Sigmoid colon (tissue), 7 donors: Measurements from ENCODE around the gene WDTC1. TPM values are rescaled to one million over a fixed set of nuclear protein-coding genes. Genes with fewer than 3 reads are reported as not detected.
A peak's percentile ranks its signal among the peaks of the same experiment; 100 is the strongest.
"Not testable (repeated sequence)": the region's sequence is repeated elsewhere in the genome, so short reads cannot be mapped to it uniquely, and the experiment has no call there.

Experiments
- DNase-seq: peaks from one replicate; pipeline ENCODE4 v3.0.0-alpha.2; 2019
- H3K27ac ChIP-seq, 4 donors: fragments of 200-600 bp; sonication (generic); one replicate each; pipeline ENCODE4 v1.5.1; 2016 to 2019; ENCODE audit warnings: mild to moderate bottlenecking in 1 of 4
- H3K27me3 ChIP-seq, 3 donors: fragments of 200-600 bp; sonication (generic); one replicate each; pipeline ENCODE4 v1.5.1; 2019; ENCODE audit warnings: mild to moderate bottlenecking in 1 of 3
- H3K36me3 ChIP-seq, 4 donors: fragments of 200-600 bp; sonication (generic); one replicate each; pipeline ENCODE4 v1.5.1; 2016 to 2019
- H3K4me1 ChIP-seq, 4 donors: fragments of 200-600 bp; sonication (generic); one replicate each; pipeline ENCODE4 v1.5.1; 2017 to 2019
- H3K4me3 ChIP-seq, 4 donors: fragments of 200-600 bp; sonication (generic); one replicate each; pipeline ENCODE4 v1.5.1; 2017 to 2019; ENCODE audit warnings: mild to moderate bottlenecking in 2 of 4, moderate library complexity in 1 of 4
- H3K9me3 ChIP-seq, 4 donors: fragments of 200-600 bp in 3 of 4; sonication (generic) in 3 of 4; one replicate each; pipeline versions ENCODE4 v1.5.1 to v1.6.1; 2013 to 2019
- EP300 ChIP-seq, 4 donors: sonication (generic); formaldehyde crosslinking; IDR thresholded peaks; one replicate each; pipeline ENCODE4 v1.6.1; 2017; ENCODE audit warnings: antibody characterized with exemption in 4 of 4
- POLR2A ChIP-seq, 2 donors: fragments of 450-650 bp; IDR thresholded peaks; one replicate each; pipeline ENCODE4 v1.6.1; 2016; ENCODE audit warnings: antibody characterized with exemption in 2 of 2, mild to moderate bottlenecking in 2 of 2, moderate library complexity in 2 of 2
- POLR2AphosphoS5 ChIP-seq, 4 donors: sonication (generic); formaldehyde crosslinking; IDR thresholded peaks; one replicate each; pipeline ENCODE4 v1.6.1; 2017; ENCODE audit warnings: antibody characterized with exemption in 4 of 4
- WGBS, 2 donors: extraction: QIAGEN DNeasy Blood & Tissue Kit; methylation state at CpG; one replicate each; pipeline ENCODE4 v1.1.7; 2013; 5-methylcytosine and 5-hydroxymethylcytosine counted together
- intact Hi-C: fragments of 100-400 bp; cut with DNase I; formaldehyde crosslinking; loops from one replicate; pipeline ENCODE4 v1.15.1; 2023
- polyA plus RNA-seq, 3 donors: library from polyadenylated mRNA; stranded (reverse); fragments of 200-250 nt; gene quantifications; one replicate each; pipeline ENCODE4 v1.2.3, GENCODE V29; 2013
- total RNA-seq, 4 donors: library from RNA; depleted of rRNA; stranded (reverse); fragments of >200 nt; gene quantifications; one replicate each; pipeline ENCODE4 v1.1.0, GENCODE V29; 2016
- TF ChIP-seq, protein P1 (sequence below), 4 experiments: fragments of 450-650 bp in 3 of 4; fragments of 200-600 bp in 1 of 4; IDR thresholded peaks; one replicate each; pipeline ENCODE4 v1.5.1; 2016 to 2019; ENCODE audit warnings: antibody characterized with exemption in 4 of 4, mild to moderate bottlenecking in 3 of 4, moderate library complexity in 2 of 4
- donor health status: healthy with polysubstance abuse.
- donor health status: Bipolar disorder and iron deficiency.
- donor health status: healthy.

The WDTC1 gene
- total and polyA plus RNA-seq, 7 donors = 15.0 to 32.4 (median 27.5) TPM

DNA sequence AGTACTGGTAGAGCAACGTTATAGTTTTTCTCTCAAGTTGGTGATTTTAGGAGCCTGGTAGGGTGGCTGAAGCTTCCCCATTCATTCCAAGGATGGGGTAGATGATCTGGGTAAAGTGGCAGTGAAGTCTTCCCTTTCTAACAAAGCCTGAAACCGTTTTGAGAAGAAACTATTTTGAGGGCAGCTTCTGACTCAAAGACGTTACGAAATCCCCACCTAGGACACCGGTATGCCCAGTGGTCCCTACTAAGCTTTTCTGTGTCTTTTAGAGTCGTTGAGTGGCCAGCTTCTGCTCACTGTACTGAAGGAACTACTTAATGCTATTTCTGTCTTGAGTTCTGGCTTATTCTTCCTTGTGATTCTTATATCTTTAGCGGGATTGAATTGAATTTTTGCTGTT, 1.4 kb downstream of the WDTC1 start:
- intact Hi-C loops = no loop called here

DNA sequence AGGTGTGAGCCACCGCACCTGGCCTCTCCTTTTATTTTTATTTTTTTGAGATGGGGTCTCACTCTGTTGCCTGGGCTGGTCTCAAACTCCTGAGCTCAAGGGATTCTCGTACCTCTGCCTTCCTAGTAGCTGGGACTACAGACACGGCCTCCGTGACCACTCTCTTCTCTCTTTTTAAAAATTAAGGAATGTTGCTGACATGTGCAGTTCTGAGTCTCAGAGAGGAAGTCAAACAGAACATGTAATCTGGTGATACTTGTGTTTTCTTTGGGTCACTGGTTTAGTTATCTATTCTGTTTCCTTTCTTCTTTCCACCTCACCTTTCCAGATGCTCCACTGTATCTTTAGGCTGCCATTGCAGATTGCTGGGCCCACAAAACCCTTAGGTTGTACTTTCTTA, 2.7 kb downstream of the WDTC1 start:
- DNase-seq = no peak
- Histone ChIP-seq H3K27ac (no peak overlapping the region), H3K4me1 (peaks cover 0 to 27% (median 21%) of the 10 kb centered on the region in 4 donors), H3K4me3 (no peak overlapping the region), H3K36me3 (no peaks in the 10 kb centered on the region), H3K9me3 (no peaks in the 10 kb centered on the region), H3K27me3 (no peaks in the 10 kb centered on the region)
- TF ChIP-seq, protein P1, sequence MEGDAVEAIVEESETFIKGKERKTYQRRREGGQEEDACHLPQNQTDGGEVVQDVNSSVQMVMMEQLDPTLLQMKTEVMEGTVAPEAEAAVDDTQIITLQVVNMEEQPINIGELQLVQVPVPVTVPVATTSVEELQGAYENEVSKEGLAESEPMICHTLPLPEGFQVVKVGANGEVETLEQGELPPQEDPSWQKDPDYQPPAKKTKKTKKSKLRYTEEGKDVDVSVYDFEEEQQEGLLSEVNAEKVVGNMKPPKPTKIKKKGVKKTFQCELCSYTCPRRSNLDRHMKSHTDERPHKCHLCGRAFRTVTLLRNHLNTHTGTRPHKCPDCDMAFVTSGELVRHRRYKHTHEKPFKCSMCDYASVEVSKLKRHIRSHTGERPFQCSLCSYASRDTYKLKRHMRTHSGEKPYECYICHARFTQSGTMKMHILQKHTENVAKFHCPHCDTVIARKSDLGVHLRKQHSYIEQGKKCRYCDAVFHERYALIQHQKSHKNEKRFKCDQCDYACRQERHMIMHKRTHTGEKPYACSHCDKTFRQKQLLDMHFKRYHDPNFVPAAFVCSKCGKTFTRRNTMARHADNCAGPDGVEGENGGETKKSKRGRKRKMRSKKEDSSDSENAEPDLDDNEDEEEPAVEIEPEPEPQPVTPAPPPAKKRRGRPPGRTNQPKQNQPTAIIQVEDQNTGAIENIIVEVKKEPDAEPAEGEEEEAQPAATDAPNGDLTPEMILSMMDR (IDR thresholded peaks at IDR 0.05) = no peak
- TF ChIP-seq POLR2A (IDR thresholded peaks at IDR 0.05) = no peak
- TF ChIP-seq POLR2AphosphoS5 (IDR thresholded peaks at IDR 0.05) = no peak
- no peak for TF ChIP-seq EP300 (IDR thresholded peaks at IDR 0.05)
- 88 to 90% methylated on average over 4 of the region's 4 CpGs for WGBS, 2 donors
- intact Hi-C loops = no loop called here

More for the DNA sequence above, 1.4 kb downstream of the WDTC1 start:
- no peaks in the 10 kb centered on the region for H3K9me3 ChIP-seq
- H3K27ac ChIP-seq = peak overlapping the region; percentile 89 to 93 (median 91)
- H3K4me1 ChIP-seq = peaks cover 0 to 27% (median 21%) of the 10 kb centered on the region in 4 donors
- H3K27me3 ChIP-seq = no peaks in the 10 kb centered on the region
- H3K4me3 ChIP-seq = peak overlapping the region; percentile 84 to 100 (median 92)
- DNase-seq = no peak
- no peak for TF ChIP-seq POLR2AphosphoS5 (IDR thresholded peaks at IDR 0.05)
- no peak for TF ChIP-seq EP300 (IDR thresholded peaks at IDR 0.05)
- TF ChIP-seq POLR2A (IDR thresholded peaks at IDR 0.05) = no peak
- TF ChIP-seq, protein P1 (IDR thresholded peaks at IDR 0.05) = no peak
- 45 to 49% methylated on average over 7 of the region's 7 CpGs for WGBS, 2 donors
- no peaks in the 10 kb centered on the region for H3K36me3 ChIP-seq

DNA sequence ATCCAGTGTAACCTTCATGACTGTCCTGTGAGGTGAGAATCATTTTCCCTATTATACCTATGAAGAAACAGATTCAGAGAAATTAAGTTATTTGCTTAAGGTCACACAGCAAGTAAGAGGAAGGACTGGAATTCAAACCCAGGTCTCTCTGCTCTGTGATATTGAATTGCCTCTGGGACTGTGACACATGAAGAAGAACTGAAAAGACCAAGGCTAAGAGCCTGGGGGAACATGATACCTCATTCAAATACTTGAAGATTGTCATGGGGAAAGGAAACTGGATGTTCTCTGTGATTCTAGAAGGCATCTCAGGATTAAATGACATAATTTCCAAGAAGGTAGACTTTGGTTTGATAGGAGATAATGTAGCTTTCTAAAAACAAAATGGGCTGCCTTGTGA, 3.6 kb downstream of the WDTC1 start:
- no peak overlapping the region for H3K4me3 ChIP-seq
- H3K9me3 ChIP-seq = no peaks in the 10 kb centered on the region
- no peak for TF ChIP-seq EP300 (IDR thresholded peaks at IDR 0.05)
- TF ChIP-seq POLR2A (IDR thresholded peaks at IDR 0.05) = no peak
- TF ChIP-seq POLR2AphosphoS5 (IDR thresholded peaks at IDR 0.05) = no peak
- TF ChIP-seq, protein P1 (IDR thresholded peaks at IDR 0.05) = no peak
- intact Hi-C loops = no loop called here
- DNase-seq = no peak
- H3K27ac ChIP-seq = no peak overlapping the region
- no peaks in the 10 kb centered on the region for H3K36me3 ChIP-seq
- peaks cover 0 to 27% (median 21%) of the 10 kb centered on the region in 4 donors for H3K4me1 ChIP-seq
- H3K27me3 ChIP-seq = no peaks in the 10 kb centered on the region

DNA sequence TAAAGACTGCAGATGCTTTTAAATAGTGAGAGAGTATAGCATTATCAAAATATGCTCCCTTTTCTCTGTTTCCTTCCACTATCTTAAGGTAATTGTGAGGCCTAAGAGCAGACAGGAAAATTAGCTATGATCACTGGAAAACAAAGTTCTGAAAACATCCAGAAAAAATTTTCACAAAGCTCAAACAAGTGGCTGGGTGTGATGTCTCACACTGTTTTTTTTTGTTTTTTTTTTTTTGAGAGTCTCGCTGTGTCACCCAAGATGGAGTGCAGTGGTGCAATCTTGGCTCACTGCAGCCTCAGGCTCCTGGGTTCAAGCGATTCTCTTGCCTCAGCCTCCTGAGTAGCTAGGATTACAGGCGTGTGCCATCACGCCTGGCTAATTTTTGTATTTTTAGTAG, 7.2 kb downstream of the WDTC1 start:
- Histone ChIP-seq H3K27ac (no peak overlapping the region), H3K9me3 (no peaks in the 10 kb centered on the region), H3K27me3 (no peaks in the 10 kb centered on the region), H3K36me3 (no peaks in the 10 kb centered on the region), H3K4me1 (peaks cover 0 to 6% (median 4%) of the 10 kb centered on the region in 4 donors), H3K4me3 (no peak overlapping the region)
- intact Hi-C loops = no loop called here
- WGBS, 2 donors = 91 to 98% methylated on average over 4 of the region's 4 CpGs
- no peak for TF ChIP-seq POLR2AphosphoS5 (IDR thresholded peaks at IDR 0.05)
- TF ChIP-seq POLR2A (IDR thresholded peaks at IDR 0.05) = no peak
- TF ChIP-seq, protein P1 (IDR thresholded peaks at IDR 0.05) = no peak
- TF ChIP-seq EP300 (IDR thresholded peaks at IDR 0.05) = no peak
- no peak for DNase-seq

DNA sequence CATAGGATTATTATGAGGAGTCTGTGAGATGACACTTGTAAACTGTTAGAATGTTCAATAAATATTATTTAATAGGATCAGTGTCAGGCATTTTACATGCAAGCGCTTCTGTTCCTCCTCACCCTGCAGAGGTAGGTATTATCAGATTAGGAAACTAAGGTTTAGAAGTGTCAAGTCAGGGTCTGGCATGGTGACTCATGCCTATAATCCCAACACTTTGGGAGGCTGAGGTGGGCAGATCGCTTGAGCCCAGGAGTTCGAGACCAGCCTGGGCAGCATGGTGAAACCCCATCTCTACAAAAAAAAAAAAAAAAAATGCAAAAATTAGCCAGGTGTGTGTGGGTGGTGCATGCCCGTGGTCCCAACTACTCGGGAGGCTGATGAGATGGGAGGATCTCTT, 9.2 kb downstream of the WDTC1 start:
- H3K4me3 ChIP-seq, H3K36me3 ChIP-seq, H3K27me3 ChIP-seq, intact Hi-C loops, DNase-seq, H3K4me1 ChIP-seq, H3K27ac ChIP-seq, H3K9me3 ChIP-seq: not testable (repeated sequence)
- WGBS, 2 donors = 88 to 94% methylated on average over 5 of the region's 5 CpGs
